HCT116 (cell line): Measurements from ENCODE around the gene ZFYVE16.

ENCODE experiments used
- EZH2 ChIP-seq: fragments of 200-600 bp; sonication (generic); IDR thresholded peaks from 2 replicates; pipeline ENCODE4 v1.6.1; 2017; ENCODE audit warnings: antibody characterized with exemption, mixed run types
- POLR2A ChIP-seq: IDR thresholded peaks from 2 replicates; pipeline ENCODE4 v1.7.0; 2011; ENCODE audit warnings: borderline replicate concordance; ENCODE audit not compliant: insufficient read depth, insufficient read length; ENCODE audit errors: extremely low read depth
- RAD21 ChIP-seq: IDR thresholded peaks from 2 replicates; pipeline ENCODE4 v1.6.1; 2012; ENCODE audit warnings: low read depth, mild to moderate bottlenecking
- TF ChIP-seq, protein P1 (sequence below): IDR thresholded peaks from 2 replicates; pipeline ENCODE4 v1.6.1; 2012; ENCODE audit warnings: low read depth

GRCh38 chr5:80453366-80453765 lies 45.5 kb downstream of the ZFYVE16 start:
- TF ChIP-seq, protein P1, sequence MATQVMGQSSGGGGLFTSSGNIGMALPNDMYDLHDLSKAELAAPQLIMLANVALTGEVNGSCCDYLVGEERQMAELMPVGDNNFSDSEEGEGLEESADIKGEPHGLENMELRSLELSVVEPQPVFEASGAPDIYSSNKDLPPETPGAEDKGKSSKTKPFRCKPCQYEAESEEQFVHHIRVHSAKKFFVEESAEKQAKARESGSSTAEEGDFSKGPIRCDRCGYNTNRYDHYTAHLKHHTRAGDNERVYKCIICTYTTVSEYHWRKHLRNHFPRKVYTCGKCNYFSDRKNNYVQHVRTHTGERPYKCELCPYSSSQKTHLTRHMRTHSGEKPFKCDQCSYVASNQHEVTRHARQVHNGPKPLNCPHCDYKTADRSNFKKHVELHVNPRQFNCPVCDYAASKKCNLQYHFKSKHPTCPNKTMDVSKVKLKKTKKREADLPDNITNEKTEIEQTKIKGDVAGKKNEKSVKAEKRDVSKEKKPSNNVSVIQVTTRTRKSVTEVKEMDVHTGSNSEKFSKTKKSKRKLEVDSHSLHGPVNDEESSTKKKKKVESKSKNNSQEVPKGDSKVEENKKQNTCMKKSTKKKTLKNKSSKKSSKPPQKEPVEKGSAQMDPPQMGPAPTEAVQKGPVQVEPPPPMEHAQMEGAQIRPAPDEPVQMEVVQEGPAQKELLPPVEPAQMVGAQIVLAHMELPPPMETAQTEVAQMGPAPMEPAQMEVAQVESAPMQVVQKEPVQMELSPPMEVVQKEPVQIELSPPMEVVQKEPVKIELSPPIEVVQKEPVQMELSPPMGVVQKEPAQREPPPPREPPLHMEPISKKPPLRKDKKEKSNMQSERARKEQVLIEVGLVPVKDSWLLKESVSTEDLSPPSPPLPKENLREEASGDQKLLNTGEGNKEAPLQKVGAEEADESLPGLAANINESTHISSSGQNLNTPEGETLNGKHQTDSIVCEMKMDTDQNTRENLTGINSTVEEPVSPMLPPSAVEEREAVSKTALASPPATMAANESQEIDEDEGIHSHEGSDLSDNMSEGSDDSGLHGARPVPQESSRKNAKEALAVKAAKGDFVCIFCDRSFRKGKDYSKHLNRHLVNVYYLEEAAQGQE, result no peak
- TF ChIP-seq EZH2, result no peak
- no peak for TF ChIP-seq POLR2A
- TF ChIP-seq RAD21, result no peak
